Inflammatory macrophage treated with lipopolysaccharide for 1 hour (primary cell): ENCODE results near the gene TACR1.
A peak's percentile ranks its signal among the peaks of the same experiment; 100 is the strongest.

Experiments used
- DNase-seq, 2 donors: peaks; one replicate each; pipeline ENCODE4 v3.0.0-alpha.2; 2020 to 2022

The TACR1 gene

GRCh38 chr2:75044291-75044690 lies 155.0 kb downstream of the TACR1 start:
- DNase-seq = no peak

GRCh38 chr2:75042823-75043222 lies 156.5 kb downstream of the TACR1 start:
- no peak for DNase-seq

GRCh38 chr2:75041731-75042600 lies 157.4 kb downstream of the TACR1 start:
- peak; percentile 53 to 59 for DNase-seq

- DNase-seq = no peak
Measured at GRCh38 chr2:75041226-75041625, 158.1 kb downstream of the TACR1 start.

GRCh38 chr2:75035444-75036353 lies 163.6 kb downstream of the TACR1 start:
- peak; percentile 37 to 53 for DNase-seq

- DNase-seq = no peak
Measured at GRCh38 chr2:75033516-75033915, 165.8 kb downstream of the TACR1 start.

GRCh38 chr2:75031906-75032803 lies 167.2 kb downstream of the TACR1 start:
- DNase-seq = no peak

GRCh38 chr2:75031171-75031570 lies 168.1 kb downstream of the TACR1 start:
- DNase-seq = no peak

- no peak for DNase-seq
Measured at GRCh38 chr2:75030218-75031009, 168.9 kb downstream of the TACR1 start.

- DNase-seq = no peak
Measured at GRCh38 chr2:75027886-75028285, 171.4 kb downstream of the TACR1 start.

- DNase-seq = no peak
Measured at GRCh38 chr2:75025633-75026380, 173.5 kb downstream of the TACR1 start.

GRCh38 chr2:75025216-75025615 lies 174.1 kb downstream of the TACR1 start:
- no peak for DNase-seq

GRCh38 chr2:75023666-75024455 lies 175.5 kb downstream of the TACR1 start:
- DNase-seq = no peak

GRCh38 chr2:75022516-75022915 lies 176.8 kb downstream of the TACR1 start:
- DNase-seq = no peak

GRCh38 chr2:75021672-75022071 lies 177.6 kb downstream of the TACR1 start:
- no peak for DNase-seq

GRCh38 chr2:75020476-75020875 lies 178.8 kb downstream of the TACR1 start:
- DNase-seq = no peak

GRCh38 chr2:75019790-75020189 lies 179.5 kb downstream of the TACR1 start:
- DNase-seq = no peak

GRCh38 chr2:75018162-75018561 lies 181.2 kb downstream of the TACR1 start:
- peak; percentile 71 to 80 for DNase-seq

- DNase-seq = no peak
Measured at GRCh38 chr2:75012080-75012479, 187.2 kb downstream of the TACR1 start.

GRCh38 chr2:75010571-75010970 lies 188.7 kb downstream of the TACR1 start:
- no peak for DNase-seq
